ENCODE data around the gene DGKI.

DGKI gene

GRCh38 chr7:137670222-137671064 is 176.3 kb downstream of the DGKI start:
- H3K27me3 ChIP-seq (ENCODE audit: control insufficient read depth, low read length): no peaks in the 10 kb centered on the region
- TF ChIP-seq CTCF (IDR thresholded peaks at IDR 0.05; ENCODE audit: low read depth, low read length, poor library complexity, severe bottlenecking): no peak
- no peak for TF ChIP-seq EZH2phosphoT487 (IDR thresholded peaks at IDR 0.05; ENCODE audit: borderline replicate concordance, low read length)

GRCh38 chr7:137669706-137670105 is 177.1 kb downstream of the DGKI start:
- no peaks in the 10 kb centered on the region for H3K27me3 ChIP-seq (ENCODE audit: control insufficient read depth, low read length)
- TF ChIP-seq EZH2phosphoT487 (IDR thresholded peaks at IDR 0.05; ENCODE audit: borderline replicate concordance, low read length) (no peak), CTCF (IDR thresholded peaks at IDR 0.05; ENCODE audit: low read depth, low read length, poor library complexity, severe bottlenecking) (no peak)
- no peak overlapping the region for H3K4me3 ChIP-seq (ENCODE audit: low read length)
- H3K27ac ChIP-seq (ENCODE audit: low read depth, low read length): no peak overlapping the region
- H3K4me2 ChIP-seq (ENCODE audit: low read length): no peak overlapping the region
- H3K9me3 ChIP-seq (ENCODE audit: control insufficient read depth, insufficient read depth, low read length): no peaks in the 10 kb centered on the region
- H3K4me1 ChIP-seq (ENCODE audit: control insufficient read depth, low read length): no peaks in the 10 kb centered on the region
- no peaks in the 10 kb centered on the region for H4K20me1 ChIP-seq (ENCODE audit: control insufficient read depth, insufficient read depth, low read depth, low read length)
- no peaks in the 10 kb centered on the region for H3K79me2 ChIP-seq (ENCODE audit: control insufficient read depth, low read length)
- no peaks in the 10 kb centered on the region for H3K36me3 ChIP-seq (ENCODE audit: control insufficient read depth, low read length)
- no peaks in the 10 kb centered on the region for H3K9me2 ChIP-seq (replicated peaks; ENCODE audit: control insufficient read depth, low read length)
- no peaks in the 10 kb centered on the region for H3F3A ChIP-seq (ENCODE audit: control insufficient read depth, insufficient read depth)

More at GRCh38 chr7:137670222-137671064, 176.3 kb downstream of the DGKI start:
- H3K4me2 ChIP-seq (ENCODE audit: low read length): no peak overlapping the region
- H3K36me3 ChIP-seq (ENCODE audit: control insufficient read depth, low read length): no peaks in the 10 kb centered on the region
- H3K27ac ChIP-seq (ENCODE audit: low read depth, low read length): no peak overlapping the region
- H3K4me3 ChIP-seq (ENCODE audit: low read length): no peak overlapping the region
- no peaks in the 10 kb centered on the region for H3K9me2 ChIP-seq (replicated peaks; ENCODE audit: control insufficient read depth, low read length)
- H3K9me3 ChIP-seq (ENCODE audit: control insufficient read depth, insufficient read depth, low read length): no peaks in the 10 kb centered on the region
- no peaks in the 10 kb centered on the region for H4K20me1 ChIP-seq (ENCODE audit: control insufficient read depth, insufficient read depth, low read depth, low read length)
- H3K4me1 ChIP-seq (ENCODE audit: control insufficient read depth, low read length): no peaks in the 10 kb centered on the region
- H3K79me2 ChIP-seq (ENCODE audit: control insufficient read depth, low read length): no peaks in the 10 kb centered on the region
- H3F3A ChIP-seq (ENCODE audit: control insufficient read depth, insufficient read depth): no peaks in the 10 kb centered on the region

- no peaks in the 10 kb centered on the region for H3K9me3 ChIP-seq (ENCODE audit: control insufficient read depth, insufficient read depth, low read length)
- no peaks in the 10 kb centered on the region for H3K36me3 ChIP-seq (ENCODE audit: control insufficient read depth, low read length)
- H3K4me1 ChIP-seq (ENCODE audit: control insufficient read depth, low read length): no peaks in the 10 kb centered on the region
- H3F3A ChIP-seq (ENCODE audit: control insufficient read depth, insufficient read depth): no peaks in the 10 kb centered on the region
- no peak overlapping the region for H3K4me3 ChIP-seq (ENCODE audit: low read length)
- H3K4me2 ChIP-seq (ENCODE audit: low read length): no peak overlapping the region
- no peak overlapping the region for H3K27ac ChIP-seq (ENCODE audit: low read depth, low read length)
- H3K79me2 ChIP-seq (ENCODE audit: control insufficient read depth, low read length): no peaks in the 10 kb centered on the region
- H3K27me3 ChIP-seq (ENCODE audit: control insufficient read depth, low read length): no peaks in the 10 kb centered on the region
- no peaks in the 10 kb centered on the region for H4K20me1 ChIP-seq (ENCODE audit: control insufficient read depth, insufficient read depth, low read depth, low read length)
- TF ChIP-seq CTCF (IDR thresholded peaks at IDR 0.05; ENCODE audit: low read depth, low read length, poor library complexity, severe bottlenecking) (no peak), EZH2phosphoT487 (IDR thresholded peaks at IDR 0.05; ENCODE audit: borderline replicate concordance, low read length) (no peak)
- H3K9me2 ChIP-seq (replicated peaks; ENCODE audit: control insufficient read depth, low read length): no peaks in the 10 kb centered on the region
Measured at GRCh38 chr7:137668404-137668803, 178.4 kb downstream of the DGKI start.
